GM12878 (cell line): ENCODE data around the gene CCR5. TPM values are rescaled to one million over a fixed set of nuclear protein-coding genes. Genes with fewer than 3 reads are reported as not detected.

Source experiments
- ATAC-seq: fragments of 200-7000 bp; cut with Tn5 transposase; 3 replicates; pipeline ENCODE4 v1.9.1; 2020; ENCODE audit warnings: mild to moderate bottlenecking, moderate library complexity
- BruUV-seq: library from RNA; stranded (reverse); fragments of 400-500 nt; replicated peaks from 2 replicates; lab custom pipeline; 2021; lab: Mats Ljungman, UMichigan
- CTCF ChIA-PET: fragments of 300-600 bp; sonication (Branson Sonifier 250); formaldehyde crosslinking; extraction: SDS; loops from one replicate; lab custom pipeline; 2021; ENCODE audit warnings: inconsistent platforms; lab: Yijun Ruan, JAX
- POLR2A ChIA-PET: fragments of 350-600 bp; formaldehyde crosslinking; extraction: SDS; loops from one replicate; lab custom pipeline; 2021; ENCODE audit warnings: inconsistent platforms; lab: Charles Lee
- RAD21 ChIA-PET: fragments of 300-600 bp; sonication (Branson Sonifier 250); formaldehyde crosslinking; loops from one replicate; lab custom pipeline; 2023; ENCODE audit warnings: antibody characterized with exemption; ENCODE audit not compliant: unreplicated experiment; lab: Charles Lee
- SMC1A ChIA-PET: fragments of 300-600 bp; sonication (Branson Sonifier 250); formaldehyde crosslinking; loops from one replicate; lab custom pipeline; 2023; ENCODE audit not compliant: unreplicated experiment, uncharacterized antibody; lab: Charles Lee
- DNase-seq: peaks from one replicate; pipeline ENCODE4 v3.0.0-alpha.2; 2011; ENCODE audit warnings: low read depth, low spot score
- FAIRE-seq: peaks from 3 replicates; lab custom pipeline; 2011; peaks lifted over from hg19 to GRCh38; lab: Jason Lieb, UNC
- H2AFZ ChIP-seq: 2 replicates; pipeline ENCODE4 v1.6.0; 2011; ENCODE audit warnings: low read depth, low read length, control low read depth; ENCODE audit not compliant: control insufficient read depth
- H3K27ac ChIP-seq: 2 replicates; pipeline ENCODE4 v1.5.1; 2011; ENCODE audit warnings: control low read depth; ENCODE audit not compliant: control insufficient read depth, insufficient read depth
- H3K27me3 ChIP-seq, 2 experiments: replicated peaks in 1 of 2; 2 replicates each; pipeline versions ENCODE4 v1.6.0 to v1.6.1; 2011; ENCODE audit warnings: low read length in 1 of 2; ENCODE audit not compliant: control insufficient read depth in 2 of 2, insufficient read depth in 2 of 2
- H3K36me3 ChIP-seq, 2 experiments: 2 replicates each; pipeline ENCODE4 v1.5.1; 2011; ENCODE audit warnings: low read length in 1 of 2; ENCODE audit not compliant: control insufficient read depth in 2 of 2, insufficient read depth in 2 of 2
- H3K4me1 ChIP-seq: 2 replicates; pipeline ENCODE4 v1.6.1; 2011; ENCODE audit warnings: mild to moderate bottlenecking, low read length, moderate library complexity, mixed read lengths; ENCODE audit not compliant: control insufficient read depth, insufficient read depth
- H3K4me2 ChIP-seq: 2 replicates; pipeline ENCODE4 v1.6.0; 2011; ENCODE audit warnings: control low read depth; ENCODE audit not compliant: control insufficient read depth, insufficient read depth
- H3K4me3 ChIP-seq: fragments of 200-600 bp; sonication (generic); 2 replicates; pipeline ENCODE4 v1.5.1; 2016
- H3K79me2 ChIP-seq: 2 replicates; pipeline ENCODE4 v1.6.0; 2011; ENCODE audit warnings: low read length; ENCODE audit not compliant: control insufficient read depth, insufficient read depth
- H3K9ac ChIP-seq: 2 replicates; pipeline ENCODE4 v1.8.0; 2011; ENCODE audit warnings: low read length, control low read depth, mixed read lengths; ENCODE audit not compliant: control insufficient read depth, insufficient read depth
- H3K9me3 ChIP-seq: replicated peaks from 3 replicates; pipeline ENCODE4 v1.5.1; 2011; ENCODE audit warnings: mild to moderate bottlenecking, low read length; ENCODE audit not compliant: control insufficient read depth, insufficient read depth
- H4K20me1 ChIP-seq: 2 replicates; pipeline ENCODE4 v1.6.0; 2011; ENCODE audit not compliant: control insufficient read depth, insufficient read depth
- KLF5 ChIP-seq: fragments of 450-650 bp; IDR thresholded peaks from 2 replicates; pipeline ENCODE4 v1.6.1; 2014; ENCODE audit warnings: mild to moderate bottlenecking; ENCODE audit not compliant: partially characterized antibody
- RAD21 ChIP-seq: IDR thresholded peaks from 2 replicates; pipeline ENCODE4 v1.6.1; 2011; ENCODE audit warnings: mild to moderate bottlenecking, low read depth, low read length, moderate library complexity; ENCODE audit not compliant: insufficient read depth
- RUNX3 ChIP-seq: IDR thresholded peaks from 2 replicates; pipeline ENCODE4 v1.6.1; 2012; ENCODE audit warnings: low read length, inconsistent platforms
- SMC3 ChIP-seq: IDR thresholded peaks from 2 replicates; pipeline ENCODE4 v1.6.1; 2011; ENCODE audit warnings: low read length, improper control_type of control experiment, borderline replicate concordance
- TCF3 ChIP-seq: IDR thresholded peaks from 2 replicates; pipeline ENCODE4 v1.6.1; 2012; ENCODE audit warnings: low read depth, mild to moderate bottlenecking, low read length, borderline replicate concordance; ENCODE audit not compliant: insufficient read depth
- YBX1 ChIP-seq: fragments of 450-650 bp; IDR thresholded peaks from 2 replicates; pipeline ENCODE4 v1.6.1; 2016; ENCODE audit warnings: antibody characterized with exemption
- ZNF687 ChIP-seq: fragments of 450-650 bp; IDR thresholded peaks from 2 replicates; pipeline ENCODE4 v1.6.1; 2017; ENCODE audit warnings: mild to moderate bottlenecking, moderate library complexity
- WGBS: methylation state at CpG from one replicate; pipeline ENCODE4 v1.1.6; 2016; ENCODE audit warnings: low lambda C conversion rate; ENCODE audit not compliant: insufficient replicate concordance, insufficient coverage; ENCODE audit errors: missing lambda C conversion rate; 5-methylcytosine and 5-hydroxymethylcytosine counted together
- in situ Hi-C: fragments of 300-500 bp; cut with MboI; formaldehyde crosslinking; loops from 9 replicates; pipeline ENCODE4 v1.14.3; 2018; ENCODE audit warnings: mixed read lengths
- intact Hi-C: fragments of 100-400 bp; cut with micrococcal nuclease; formaldehyde crosslinking; loops from one replicate; pipeline ENCODE4 v1.14.2; 2022; ENCODE audit not compliant: unreplicated experiment
- polyA plus RNA-seq, 11 experiments: library from polyadenylated mRNA; depleted of rRNA in 4 of 11; unstranded in 6 of 11; stranded (reverse) in 5 of 11; fragments of >200 nt; fragmentation: Nextera tagmentation in 4 of 11; fragmentation: Illumina TruSeq in 1 of 11; extraction: Ambion mirVana in 4 of 11; extraction: Trizol in 1 of 11; gene quantifications; 1 replicate in 1 of 11; 2 replicates in 10 of 11; pipeline versions ENCODE4 v1.2.1 to v1.2.3, GENCODE V29; 2011 to 2016; ENCODE audit warnings: inconsistent platforms in 2 of 11, missing spikeins in 2 of 11, low read depth in 1 of 11
- total RNA-seq, 4 experiments: library from RNA; depleted of rRNA in 3 of 4; stranded (reverse); fragments of >200 nt in 3 of 4; fragmentation: Illumina TruSeq in 1 of 4; extraction: Trizol in 1 of 4; gene quantifications; 2 replicates each; pipeline versions ENCODE4 v1.2.1 to v1.2.3, GENCODE V29; 2013 to 2021
- TF ChIP-seq, protein P1 (sequence below): fragments of 450-650 bp; formaldehyde crosslinking; IDR thresholded peaks from 2 replicates; pipeline ENCODE4 v1.4.0; 2022; ENCODE audit warnings: mild to moderate bottlenecking, moderate library complexity
- TF ChIP-seq, protein P2 (sequence below): IDR thresholded peaks from 2 replicates; pipeline ENCODE4 v1.6.1; 2012; ENCODE audit warnings: low read depth, low read length, improper control_type of control experiment
- TF ChIP-seq, protein P3 (sequence below), 3 experiments: IDR thresholded peaks in 2 of 3; conservative IDR thresholded peaks in 1 of 3; 2 replicates each; pipeline ENCODE4 v1.5.1; 2011; ENCODE audit warnings: low read depth in 3 of 3, low read length in 3 of 3, mild to moderate bottlenecking in 3 of 3, control low read depth in 2 of 3, moderate library complexity in 2 of 3, inconsistent platforms in 1 of 3, mixed read lengths in 1 of 3; ENCODE audit not compliant: control insufficient read depth in 2 of 3, insufficient read depth in 1 of 3; ENCODE audit errors: extremely low read depth in 1 of 3

CCR5 gene
- total and polyA plus RNA-seq, 10 of the 15 experiments (the other 5 are each of a cell fraction or from before 2014, with no cell fraction given): 0.17 to 1.6 (median 0.82) TPM; not detected in 1

- 56% methylated on average over 9 of the region's 9 CpGs for WGBS
- no peak for DNase-seq
- Histone ChIP-seq H2AFZ (no peak overlapping the region), H3K4me3 (no peak overlapping the region), H4K20me1 (no peaks in the 10 kb centered on the region), H3K27me3 (peaks cover 0 to 3% of the 10 kb centered on the region in 2 experiments; a peak in 2 of 4 replicates), H3K4me2 (no peak overlapping the region), H3K4me1 (peaks cover 14% of the 10 kb centered on the region), H3K9ac (no peak overlapping the region), H3K36me3 (no peaks in the 10 kb centered on the region), H3K27ac (no peak overlapping the region), H3K79me2 (no peaks in the 10 kb centered on the region), H3K9me3 (no peaks in the 10 kb centered on the region)
- FAIRE-seq: peak; percentile 52
- ChIA-PET RAD21 (interaction anchor here (0.8 to 13.5 kb wide), 17 partner anchors 9 to 612 kb away, joined by 3 to 421 read pairs (median 4); partner anchors contain the start of genes CCR1 and CCR2), CTCF (interaction anchor here (0.6 to 21.1 kb wide), 22 partner anchors 8 to 436 kb away, joined by 3 to 714 read pairs (median 5); partner anchors contain the start of gene CCR1), POLR2A (interaction anchor here (1.0 to 4.0 kb wide), 4 partner anchors 23 to 165 kb away, joined by 3 to 16 read pairs (median 4); partner anchors contain the start of gene CCR1), SMC1A (interaction anchor here (0.6 to 15.8 kb wide), 19 partner anchors 11 to 434 kb away, joined by 3 to 581 read pairs (median 7); partner anchors contain the start of genes CCR1 and CCR2)
- BruUV-seq: no TSS peak
- intact Hi-C loops: loop anchor here (1.0 to 10.0 kb wide), 4 partner anchors 96 to 284 kb away; no protein-coding TSS in a partner anchor
- in situ Hi-C loops: loop anchor here (5.0 to 10.0 kb wide), 4 partner anchors 160 to 608 kb away; no protein-coding TSS in a partner anchor
- peak; percentile 21; the same call in 1 of the 3 replicates for ATAC-seq
- TF ChIP-seq, protein P1, sequence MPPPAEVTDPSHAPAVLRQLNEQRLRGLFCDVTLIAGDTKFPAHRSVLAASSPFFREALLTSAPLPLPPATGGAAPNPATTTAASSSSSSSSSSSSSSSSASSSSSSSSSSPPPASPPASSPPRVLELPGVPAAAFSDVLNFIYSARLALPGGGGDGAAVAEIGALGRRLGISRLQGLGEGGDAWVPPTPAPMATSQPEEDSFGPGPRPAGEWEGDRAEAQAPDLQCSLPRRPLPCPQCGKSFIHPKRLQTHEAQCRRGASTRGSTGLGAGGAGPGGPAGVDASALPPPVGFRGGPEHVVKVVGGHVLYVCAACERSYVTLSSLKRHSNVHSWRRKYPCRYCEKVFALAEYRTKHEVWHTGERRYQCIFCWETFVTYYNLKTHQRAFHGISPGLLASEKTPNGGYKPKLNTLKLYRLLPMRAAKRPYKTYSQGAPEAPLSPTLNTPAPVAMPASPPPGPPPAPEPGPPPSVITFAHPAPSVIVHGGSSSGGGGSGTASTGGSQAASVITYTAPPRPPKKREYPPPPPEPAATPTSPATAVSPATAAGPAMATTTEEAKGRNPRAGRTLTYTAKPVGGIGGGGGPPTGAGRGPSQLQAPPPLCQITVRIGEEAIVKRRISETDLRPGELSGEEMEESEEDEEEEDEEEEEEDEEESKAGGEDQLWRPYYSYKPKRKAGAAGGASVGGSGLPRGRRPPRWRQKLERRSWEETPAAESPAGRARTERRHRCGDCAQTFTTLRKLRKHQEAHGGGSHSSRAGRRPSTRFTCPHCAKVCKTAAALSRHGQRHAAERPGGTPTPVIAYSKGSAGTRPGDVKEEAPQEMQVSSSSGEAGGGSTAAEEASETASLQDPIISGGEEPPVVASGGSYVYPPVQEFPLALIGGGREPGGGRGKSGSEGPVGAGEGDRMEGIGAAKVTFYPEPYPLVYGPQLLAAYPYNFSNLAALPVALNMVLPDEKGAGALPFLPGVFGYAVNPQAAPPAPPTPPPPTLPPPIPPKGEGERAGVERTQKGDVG (CRISPR knock-in tag): no peak
- TF ChIP-seq TCF3 (no peak), RUNX3 (no peak), ZNF687 (no peak), YBX1 (no peak), SMC3 (peak; percentile 69), RAD21 (peak; percentile 92), KLF5 (no peak)
- TF ChIP-seq, protein P2, sequence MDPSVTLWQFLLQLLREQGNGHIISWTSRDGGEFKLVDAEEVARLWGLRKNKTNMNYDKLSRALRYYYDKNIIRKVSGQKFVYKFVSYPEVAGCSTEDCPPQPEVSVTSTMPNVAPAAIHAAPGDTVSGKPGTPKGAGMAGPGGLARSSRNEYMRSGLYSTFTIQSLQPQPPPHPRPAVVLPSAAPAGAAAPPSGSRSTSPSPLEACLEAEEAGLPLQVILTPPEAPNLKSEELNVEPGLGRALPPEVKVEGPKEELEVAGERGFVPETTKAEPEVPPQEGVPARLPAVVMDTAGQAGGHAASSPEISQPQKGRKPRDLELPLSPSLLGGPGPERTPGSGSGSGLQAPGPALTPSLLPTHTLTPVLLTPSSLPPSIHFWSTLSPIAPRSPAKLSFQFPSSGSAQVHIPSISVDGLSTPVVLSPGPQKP: no peak
- TF ChIP-seq, protein P3, sequence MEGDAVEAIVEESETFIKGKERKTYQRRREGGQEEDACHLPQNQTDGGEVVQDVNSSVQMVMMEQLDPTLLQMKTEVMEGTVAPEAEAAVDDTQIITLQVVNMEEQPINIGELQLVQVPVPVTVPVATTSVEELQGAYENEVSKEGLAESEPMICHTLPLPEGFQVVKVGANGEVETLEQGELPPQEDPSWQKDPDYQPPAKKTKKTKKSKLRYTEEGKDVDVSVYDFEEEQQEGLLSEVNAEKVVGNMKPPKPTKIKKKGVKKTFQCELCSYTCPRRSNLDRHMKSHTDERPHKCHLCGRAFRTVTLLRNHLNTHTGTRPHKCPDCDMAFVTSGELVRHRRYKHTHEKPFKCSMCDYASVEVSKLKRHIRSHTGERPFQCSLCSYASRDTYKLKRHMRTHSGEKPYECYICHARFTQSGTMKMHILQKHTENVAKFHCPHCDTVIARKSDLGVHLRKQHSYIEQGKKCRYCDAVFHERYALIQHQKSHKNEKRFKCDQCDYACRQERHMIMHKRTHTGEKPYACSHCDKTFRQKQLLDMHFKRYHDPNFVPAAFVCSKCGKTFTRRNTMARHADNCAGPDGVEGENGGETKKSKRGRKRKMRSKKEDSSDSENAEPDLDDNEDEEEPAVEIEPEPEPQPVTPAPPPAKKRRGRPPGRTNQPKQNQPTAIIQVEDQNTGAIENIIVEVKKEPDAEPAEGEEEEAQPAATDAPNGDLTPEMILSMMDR (IDR thresholded peaks at IDR 0.05 in 2 of 3, conservative IDR thresholded peaks at IDR 0.05 in 1 of 3; ENCODE audit: control insufficient read depth in 2 of 3, extremely low read depth in 1 of 3, insufficient read depth in 1 of 3, low read depth in 3 of 3, low read length in 3 of 3): peak; percentile 68 to 76 (median 70)
Measured at GRCh38 chr3:46372492-46373359, 2.0 kb downstream of the CCR5 start.
